Nephron (organoid): ENCODE measurements around the gene SNX5.

ENCODE experiments used
- H3K27ac Mint-ChIP-seq, 3 experiments: 2 replicates each; pipeline ENCODE4 v1.8.0; 2020; ENCODE audit warnings: mixed read lengths in 3 of 3, mild to moderate bottlenecking in 2 of 3, moderate library complexity in 1 of 3
- H3K27me3 Mint-ChIP-seq: 2 replicates; pipeline ENCODE4 v1.8.0; 2021; ENCODE audit warnings: low read depth, mild to moderate bottlenecking, moderate library complexity, mixed read lengths
- H3K36me3 Mint-ChIP-seq: 2 replicates; pipeline ENCODE4 v1.8.0; 2020; ENCODE audit warnings: low read depth, mixed read lengths
- H3K4me1 Mint-ChIP-seq: 2 replicates; pipeline ENCODE4 v1.8.0; 2020; ENCODE audit warnings: mixed read lengths
- H3K4me3 Mint-ChIP-seq, 3 experiments: 2 replicates each; pipeline ENCODE4 v1.8.0; 2020; ENCODE audit warnings: mild to moderate bottlenecking in 3 of 3, mixed read lengths in 3 of 3, moderate library complexity in 2 of 3
- H3K9me3 Mint-ChIP-seq: 2 replicates; pipeline ENCODE4 v1.8.0; 2020; ENCODE audit warnings: mixed read lengths
- TF ChIP-seq, protein P1 (sequence below), 3 experiments: fragments of 200-600 bp; sonication (generic); IDR thresholded peaks; one replicate each; pipeline ENCODE4 v1.5.0; 2021; ENCODE audit warnings: antibody characterized with exemption in 3 of 3; ENCODE audit not compliant: unreplicated experiment in 3 of 3

Gene SNX5

DNA sequence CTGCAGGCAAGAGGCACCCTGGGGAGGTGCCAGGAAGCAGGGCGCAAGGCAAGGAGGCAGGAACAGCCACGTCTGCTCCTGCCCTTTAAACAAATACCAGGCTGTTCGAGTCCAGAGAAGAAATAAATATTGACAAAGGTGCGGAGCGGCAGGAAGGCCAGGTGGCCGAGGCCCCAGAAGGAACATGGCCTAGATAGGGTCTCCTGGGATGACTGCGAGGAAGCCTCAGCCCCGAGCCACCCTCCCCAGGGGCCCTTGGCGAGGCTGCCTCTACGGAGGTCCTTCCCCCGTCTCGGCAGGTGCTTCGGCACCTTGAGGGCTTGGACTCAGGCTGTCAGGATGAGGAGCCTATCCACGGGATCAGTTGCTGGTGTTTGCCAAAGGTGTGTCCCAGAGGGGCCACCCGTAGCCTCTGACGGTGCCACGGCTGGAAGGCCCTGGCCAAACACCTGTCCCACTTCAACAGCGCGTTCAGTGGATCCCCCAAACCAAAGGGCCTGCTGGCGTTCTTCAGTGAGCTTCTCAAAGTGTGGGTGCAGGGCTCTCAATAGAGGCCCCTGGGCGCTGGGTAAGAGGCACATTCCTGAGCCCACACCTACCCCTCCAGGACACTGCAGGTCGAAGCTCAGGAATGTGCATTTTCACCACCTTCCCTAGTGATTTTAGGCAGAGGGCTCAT is 39.8 kb downstream of the SNX5 start:
- peaks cover 52% of the 10 kb centered on the region for H3K4me1 Mint-ChIP-seq
- H3K36me3 Mint-ChIP-seq = no peaks in the 10 kb centered on the region
- H3K4me3 Mint-ChIP-seq = no peak overlapping the region
- TF ChIP-seq, protein P1, sequence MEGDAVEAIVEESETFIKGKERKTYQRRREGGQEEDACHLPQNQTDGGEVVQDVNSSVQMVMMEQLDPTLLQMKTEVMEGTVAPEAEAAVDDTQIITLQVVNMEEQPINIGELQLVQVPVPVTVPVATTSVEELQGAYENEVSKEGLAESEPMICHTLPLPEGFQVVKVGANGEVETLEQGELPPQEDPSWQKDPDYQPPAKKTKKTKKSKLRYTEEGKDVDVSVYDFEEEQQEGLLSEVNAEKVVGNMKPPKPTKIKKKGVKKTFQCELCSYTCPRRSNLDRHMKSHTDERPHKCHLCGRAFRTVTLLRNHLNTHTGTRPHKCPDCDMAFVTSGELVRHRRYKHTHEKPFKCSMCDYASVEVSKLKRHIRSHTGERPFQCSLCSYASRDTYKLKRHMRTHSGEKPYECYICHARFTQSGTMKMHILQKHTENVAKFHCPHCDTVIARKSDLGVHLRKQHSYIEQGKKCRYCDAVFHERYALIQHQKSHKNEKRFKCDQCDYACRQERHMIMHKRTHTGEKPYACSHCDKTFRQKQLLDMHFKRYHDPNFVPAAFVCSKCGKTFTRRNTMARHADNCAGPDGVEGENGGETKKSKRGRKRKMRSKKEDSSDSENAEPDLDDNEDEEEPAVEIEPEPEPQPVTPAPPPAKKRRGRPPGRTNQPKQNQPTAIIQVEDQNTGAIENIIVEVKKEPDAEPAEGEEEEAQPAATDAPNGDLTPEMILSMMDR (IDR thresholded peaks at IDR 0.05; ENCODE audit: unreplicated experiment in 3 of 3) = no peak
- H3K27me3 Mint-ChIP-seq = peaks cover 3% of the 10 kb centered on the region
- peak overlapping the region in 2 of 3 experiments; percentile 31 to 67 for H3K27ac Mint-ChIP-seq
- no peaks in the 10 kb centered on the region for H3K9me3 Mint-ChIP-seq

DNA sequence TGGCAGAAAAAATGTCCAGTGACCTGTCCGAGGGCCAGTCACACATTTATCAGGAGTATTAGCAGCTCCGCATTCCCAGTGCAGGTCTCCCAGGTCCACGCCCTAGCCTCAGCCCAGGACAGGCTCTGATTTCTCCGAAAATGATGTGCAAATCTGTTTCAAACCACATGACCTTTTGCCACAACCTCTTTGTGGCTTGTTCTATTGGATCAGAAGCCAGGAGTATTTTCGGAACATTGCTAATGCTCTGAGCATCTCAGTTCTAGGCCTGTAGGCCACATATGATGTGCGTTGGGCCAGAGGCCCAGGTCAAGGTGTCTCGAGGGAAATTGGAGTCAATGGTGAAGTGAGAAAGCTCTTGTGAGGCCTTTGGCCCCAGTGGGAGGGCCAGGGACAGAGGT is 40.4 kb downstream of the SNX5 start:
- Mint-ChIP-seq H3K4me1 (peaks cover 51% of the 10 kb centered on the region), H3K27ac (peak overlapping the region in 2 of 3 experiments; percentile 9 to 67), H3K36me3 (no peaks in the 10 kb centered on the region), H3K27me3 (peaks cover 3% of the 10 kb centered on the region), H3K4me3 (no peak overlapping the region), H3K9me3 (no peaks in the 10 kb centered on the region)
- TF ChIP-seq, protein P1 (IDR thresholded peaks at IDR 0.05; ENCODE audit: unreplicated experiment in 3 of 3) = no peak

DNA sequence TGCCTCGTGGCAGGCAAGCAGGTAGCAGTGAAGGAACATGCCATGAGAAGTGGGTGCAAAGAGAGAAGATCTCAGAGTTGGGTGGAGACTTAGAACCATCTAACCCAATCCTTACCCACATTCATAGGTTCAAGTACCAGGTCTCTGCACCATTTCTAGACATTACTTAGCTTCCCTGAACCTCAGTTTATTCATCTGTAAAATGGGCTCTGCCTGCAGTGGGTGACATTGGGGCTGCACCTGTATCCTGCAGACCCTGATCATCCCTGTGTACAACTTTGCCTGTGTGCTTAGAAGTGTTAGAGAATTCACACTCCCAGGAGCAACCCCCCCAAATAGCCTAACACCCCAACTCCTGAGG is 42.7 kb downstream of the SNX5 start:
- Mint-ChIP-seq H3K27me3 (peaks cover 3% of the 10 kb centered on the region), H3K4me1 (peaks cover 48% of the 10 kb centered on the region), H3K36me3 (no peaks in the 10 kb centered on the region), H3K27ac (peak overlapping the region; percentile 14 to 82 (median 53)), H3K4me3 (no peak overlapping the region), H3K9me3 (no peaks in the 10 kb centered on the region)
- TF ChIP-seq, protein P1 (IDR thresholded peaks at IDR 0.05; ENCODE audit: unreplicated experiment in 3 of 3) = no peak

DNA sequence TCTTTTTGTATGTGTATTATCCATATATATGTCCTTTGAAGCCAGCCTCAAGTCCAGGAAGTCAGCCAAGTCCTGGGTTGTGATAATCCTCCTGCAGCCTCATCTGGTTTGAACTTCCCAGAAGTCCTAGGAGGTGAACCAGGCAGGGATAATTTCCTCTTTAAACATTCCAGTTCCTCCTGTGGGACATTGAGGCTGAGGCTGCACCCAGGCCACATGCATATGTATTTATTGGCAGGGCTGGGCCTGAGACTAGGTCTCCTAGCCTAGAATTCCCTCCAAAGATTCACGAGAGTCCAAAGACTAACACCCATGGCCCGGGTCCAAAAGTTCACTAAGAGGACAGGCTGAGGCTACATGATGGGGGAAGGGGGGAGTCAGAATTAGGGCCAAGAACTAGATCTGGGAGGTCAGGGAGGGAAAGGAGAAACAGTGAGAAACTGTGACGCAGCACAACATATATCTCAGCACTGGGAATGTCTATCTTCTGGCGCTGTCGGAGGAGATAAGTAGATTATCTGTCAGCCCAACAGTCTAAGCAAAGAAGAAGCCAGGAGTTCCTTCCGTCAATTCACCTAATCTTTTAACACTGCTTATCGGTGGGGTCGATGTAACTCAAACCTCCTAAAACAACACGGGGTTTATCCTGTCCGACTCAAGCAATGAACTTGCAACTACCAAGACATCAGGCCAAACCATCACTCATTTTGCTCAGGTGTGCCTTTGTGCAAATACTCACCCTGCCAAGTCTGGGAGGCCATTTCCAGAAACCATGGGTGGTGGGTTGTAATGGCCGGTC is 43.3 kb downstream of the SNX5 start:
- H3K4me1 Mint-ChIP-seq = peaks cover 48% of the 10 kb centered on the region
- H3K36me3 Mint-ChIP-seq = no peaks in the 10 kb centered on the region
- H3K4me3 Mint-ChIP-seq = no peak overlapping the region
- H3K9me3 Mint-ChIP-seq = no peaks in the 10 kb centered on the region
- TF ChIP-seq, protein P1 (IDR thresholded peaks at IDR 0.05; ENCODE audit: unreplicated experiment in 3 of 3) = no peak
- H3K27ac Mint-ChIP-seq = peak overlapping the region; percentile 65 to 82 (median 82)
- peaks cover 3% of the 10 kb centered on the region for H3K27me3 Mint-ChIP-seq

DNA sequence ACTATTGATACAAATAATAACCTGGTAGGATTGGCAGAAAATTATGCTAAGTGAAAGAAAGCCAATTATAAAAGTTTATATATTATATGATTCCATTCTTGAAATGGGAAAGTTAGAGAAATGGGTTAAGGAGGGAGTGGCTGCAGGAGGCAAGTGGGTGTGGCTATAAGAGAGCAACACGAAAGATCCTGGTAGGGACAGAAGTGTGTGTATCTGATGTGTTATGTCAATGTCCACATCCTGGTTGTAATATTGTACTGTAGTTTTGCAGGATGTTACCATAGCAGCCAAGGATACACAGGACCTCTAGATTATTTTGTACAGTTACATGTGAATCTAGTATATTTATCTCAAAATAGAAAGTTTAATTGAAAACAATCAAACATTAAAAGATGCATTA is 46.8 kb downstream of the SNX5 start:
- peaks cover 34% of the 10 kb centered on the region for H3K4me1 Mint-ChIP-seq
- TF ChIP-seq, protein P1 (IDR thresholded peaks at IDR 0.05; ENCODE audit: unreplicated experiment in 3 of 3) = no peak
- peaks cover 3% of the 10 kb centered on the region for H3K27me3 Mint-ChIP-seq
- peak overlapping the region in 2 of 3 experiments; percentile 74 to 82 for H3K27ac Mint-ChIP-seq
- no peaks in the 10 kb centered on the region for H3K9me3 Mint-ChIP-seq
- H3K4me3 Mint-ChIP-seq = no peak overlapping the region
- no peaks in the 10 kb centered on the region for H3K36me3 Mint-ChIP-seq
